Sigmoid colon (tissue), 7 donors: ENCODE data around the gene LYPD1. TPM values are rescaled to one million over a fixed set of nuclear protein-coding genes. Genes with fewer than 3 reads are reported as not detected.

ENCODE experiments used
- DNase-seq: peaks from one replicate; pipeline ENCODE4 v3.0.0-alpha.2; 2019
- H3K27ac ChIP-seq, 4 donors: fragments of 200-600 bp; sonication (generic); one replicate each; pipeline ENCODE4 v1.5.1; 2016 to 2019; ENCODE audit warnings: mild to moderate bottlenecking in 1 of 4
- H3K27me3 ChIP-seq, 3 donors: fragments of 200-600 bp; sonication (generic); one replicate each; pipeline ENCODE4 v1.5.1; 2019; ENCODE audit warnings: mild to moderate bottlenecking in 1 of 3
- H3K36me3 ChIP-seq, 4 donors: fragments of 200-600 bp; sonication (generic); one replicate each; pipeline ENCODE4 v1.5.1; 2016 to 2019
- H3K4me1 ChIP-seq, 4 donors: fragments of 200-600 bp; sonication (generic); one replicate each; pipeline ENCODE4 v1.5.1; 2017 to 2019
- H3K4me3 ChIP-seq, 4 donors: fragments of 200-600 bp; sonication (generic); one replicate each; pipeline ENCODE4 v1.5.1; 2017 to 2019; ENCODE audit warnings: mild to moderate bottlenecking in 2 of 4, moderate library complexity in 1 of 4
- H3K9me3 ChIP-seq, 4 donors: fragments of 200-600 bp in 3 of 4; sonication (generic) in 3 of 4; one replicate each; pipeline versions ENCODE4 v1.5.1 to v1.6.1; 2013 to 2019
- CTCF ChIP-seq, 4 experiments: fragments of 450-650 bp in 3 of 4; fragments of 200-600 bp in 1 of 4; IDR thresholded peaks; one replicate each; pipeline ENCODE4 v1.5.1; 2016 to 2019; ENCODE audit warnings: antibody characterized with exemption in 4 of 4, mild to moderate bottlenecking in 3 of 4, moderate library complexity in 2 of 4
- EP300 ChIP-seq, 4 donors: sonication (generic); formaldehyde crosslinking; IDR thresholded peaks; one replicate each; pipeline ENCODE4 v1.6.1; 2017; ENCODE audit warnings: antibody characterized with exemption in 4 of 4
- POLR2A ChIP-seq, 2 donors: fragments of 450-650 bp; IDR thresholded peaks; one replicate each; pipeline ENCODE4 v1.6.1; 2016; ENCODE audit warnings: antibody characterized with exemption in 2 of 2, mild to moderate bottlenecking in 2 of 2, moderate library complexity in 2 of 2
- POLR2AphosphoS5 ChIP-seq, 4 donors: sonication (generic); formaldehyde crosslinking; IDR thresholded peaks; one replicate each; pipeline ENCODE4 v1.6.1; 2017; ENCODE audit warnings: antibody characterized with exemption in 4 of 4
- WGBS, 2 donors: extraction: QIAGEN DNeasy Blood & Tissue Kit; methylation state at CpG; one replicate each; pipeline ENCODE4 v1.1.7; 2013; 5-methylcytosine and 5-hydroxymethylcytosine counted together
- intact Hi-C: fragments of 100-400 bp; cut with DNase I; formaldehyde crosslinking; loops from one replicate; pipeline ENCODE4 v1.15.1; 2023
- polyA plus RNA-seq, 3 donors: library from polyadenylated mRNA; stranded (reverse); fragments of 200-250 nt; gene quantifications; one replicate each; pipeline ENCODE4 v1.2.3, GENCODE V29; 2013
- total RNA-seq, 4 donors: library from RNA; depleted of rRNA; stranded (reverse); fragments of >200 nt; gene quantifications; one replicate each; pipeline ENCODE4 v1.1.0, GENCODE V29; 2016
- donor health status: healthy with polysubstance abuse.
- donor health status: Bipolar disorder and iron deficiency.
- donor health status: healthy.

LYPD1 gene
- total and polyA plus RNA-seq, 7 donors, result 0.82 to 8.0 (median 2.6) TPM; not detected in 1

- peaks cover 0 to 1% (median 0%) of the 10 kb centered on the region in 3 donors for H3K27me3 ChIP-seq
- TF ChIP-seq CTCF (IDR thresholded peaks at IDR 0.05) (no peak), POLR2A (IDR thresholded peaks at IDR 0.05) (no peak), EP300 (IDR thresholded peaks at IDR 0.05) (no peak), POLR2AphosphoS5 (IDR thresholded peaks at IDR 0.05) (no peak)
- no peaks in the 10 kb centered on the region for H3K36me3 ChIP-seq
- peaks cover 0 to 16% (median 9%) of the 10 kb centered on the region in 4 donors for H3K4me1 ChIP-seq
- no peak overlapping the region for H3K4me3 ChIP-seq
- intact Hi-C loops, result no loop called here
- H3K9me3 ChIP-seq, result no peaks in the 10 kb centered on the region
- no peak for DNase-seq
- H3K27ac ChIP-seq, result no peak overlapping the region
Observed at GRCh38 chr2:132640116-132640515, 29.9 kb downstream of the LYPD1 start.

GRCh38 chr2:132638313-132639040 lies 31.5 kb downstream of the LYPD1 start:
- peaks cover 0 to 16% (median 9%) of the 10 kb centered on the region in 4 donors for H3K4me1 ChIP-seq
- 84% methylated on average over 5 of the region's 5 CpGs for WGBS, 2 donors
- no peaks in the 10 kb centered on the region for H3K36me3 ChIP-seq
- no peaks in the 10 kb centered on the region for H3K9me3 ChIP-seq
- H3K27ac ChIP-seq, result no peak overlapping the region
- intact Hi-C loops, result no loop called here
- TF ChIP-seq CTCF (IDR thresholded peaks at IDR 0.05) (no peak), POLR2A (IDR thresholded peaks at IDR 0.05) (no peak), EP300 (IDR thresholded peaks at IDR 0.05) (no peak)
- no peaks in the 10 kb centered on the region for H3K27me3 ChIP-seq
- DNase-seq, result no peak
- no peak overlapping the region for H3K4me3 ChIP-seq

- no peak for DNase-seq
- intact Hi-C loops, result no loop called here
- TF ChIP-seq EP300 (IDR thresholded peaks at IDR 0.05) (no peak), POLR2A (IDR thresholded peaks at IDR 0.05) (no peak), CTCF (IDR thresholded peaks at IDR 0.05) (no peak), POLR2AphosphoS5 (IDR thresholded peaks at IDR 0.05) (no peak)
- Histone ChIP-seq H3K4me3 (no peak overlapping the region), H3K4me1 (peaks cover 0 to 33% (median 27%) of the 10 kb centered on the region in 4 donors), H3K27me3 (no peaks in the 10 kb centered on the region), H3K27ac (no peak overlapping the region), H3K36me3 (no peaks in the 10 kb centered on the region), H3K9me3 (no peaks in the 10 kb centered on the region)
- WGBS, 2 donors, result 14 to 32% methylated on average over 1 of the region's 1 CpG
Observed at GRCh38 chr2:132636346-132636745, 33.7 kb downstream of the LYPD1 start.

GRCh38 chr2:132633635-132634034 lies 36.4 kb downstream of the LYPD1 start:
- no peak for TF ChIP-seq EP300 (IDR thresholded peaks at IDR 0.05)
- TF ChIP-seq CTCF (IDR thresholded peaks at IDR 0.05), result no peak
- TF ChIP-seq POLR2A (IDR thresholded peaks at IDR 0.05), result no peak
- no peak for TF ChIP-seq POLR2AphosphoS5 (IDR thresholded peaks at IDR 0.05)
- Histone ChIP-seq H3K27ac (no peak overlapping the region), H3K9me3 (no peaks in the 10 kb centered on the region), H3K36me3 (no peaks in the 10 kb centered on the region), H3K4me3 (no peak overlapping the region), H3K27me3 (no peaks in the 10 kb centered on the region), H3K4me1 (peaks cover 0 to 33% (median 29%) of the 10 kb centered on the region in 4 donors)
- intact Hi-C loops, result no loop called here
- 94 to 95% methylated on average over 2 of the region's 2 CpGs for WGBS, 2 donors
- DNase-seq, result no peak
